HEK293T (cell line): Measurements from ENCODE around the gene AKAP9.

Experiments used
- CTCF ChIA-PET: fragments of 350-600 bp; formaldehyde crosslinking; extraction: SDS; loops from one replicate; lab custom pipeline; 2021; ENCODE audit warnings: antibody characterized with exemption, inconsistent platforms; lab: Yijun Ruan, JAX
- POLR2A ChIA-PET: fragments of 350-600 bp; formaldehyde crosslinking; extraction: SDS; loops from one replicate; lab custom pipeline; 2020; ENCODE audit warnings: antibody characterized with exemption, inconsistent platforms; lab: Yijun Ruan, JAX
- DNase-seq: peaks from one replicate; pipeline ENCODE4 v3.0.0; 2012; ENCODE audit warnings: mixed read lengths; ENCODE audit errors: extremely low spot score
- ARNT ChIP-seq: fragments of 450-650 bp; IDR thresholded peaks from 2 replicates; pipeline ENCODE4 v1.6.1; 2017; ENCODE audit warnings: mild to moderate bottlenecking
- BHLHE40 ChIP-seq: fragments of 450-650 bp; IDR thresholded peaks from 2 replicates; pipeline ENCODE4 v1.6.1; 2016; ENCODE audit warnings: mild to moderate bottlenecking, moderate library complexity, borderline replicate concordance
- CTBP1 ChIP-seq: fragments of 450-650 bp; IDR thresholded peaks from 2 replicates; pipeline ENCODE4 v1.6.1; 2016; ENCODE audit warnings: borderline replicate concordance
- ELF4 ChIP-seq: fragments of 450-650 bp; IDR thresholded peaks from 2 replicates; pipeline ENCODE4 v1.6.1; 2017; ENCODE audit warnings: antibody characterized with exemption
- FOXA1 ChIP-seq: fragments of 450-650 bp; IDR thresholded peaks from 2 replicates; pipeline ENCODE4 v1.6.1; 2016; ENCODE audit warnings: mild to moderate bottlenecking
- FOXK2 ChIP-seq: fragments of 450-650 bp; IDR thresholded peaks from 2 replicates; pipeline ENCODE4 v1.6.1; 2016; ENCODE audit warnings: mild to moderate bottlenecking
- FOXM1 ChIP-seq: fragments of 450-650 bp; IDR thresholded peaks from 2 replicates; pipeline ENCODE4 v1.6.1; 2017; ENCODE audit warnings: mild to moderate bottlenecking, borderline replicate concordance
- HDGF ChIP-seq: fragments of 450-650 bp; IDR thresholded peaks from 2 replicates; pipeline ENCODE4 v1.6.1; 2017; ENCODE audit warnings: antibody characterized with exemption, borderline replicate concordance
- L3MBTL2 ChIP-seq: fragments of 450-650 bp; conservative IDR thresholded peaks from 2 replicates; pipeline ENCODE4 v1.6.1; 2016; ENCODE audit warnings: mild to moderate bottlenecking
- LEF1 ChIP-seq: fragments of 450-650 bp; IDR thresholded peaks from 2 replicates; pipeline ENCODE4 v1.6.1; 2017; ENCODE audit warnings: mild to moderate bottlenecking, borderline replicate concordance
- NFRKB ChIP-seq: fragments of 450-650 bp; IDR thresholded peaks from 2 replicates; pipeline ENCODE4 v1.6.1; 2016; ENCODE audit warnings: mild to moderate bottlenecking, moderate library complexity
- SP1 ChIP-seq: fragments of 450-650 bp; IDR thresholded peaks from 2 replicates; pipeline ENCODE4 v1.6.1; 2017
- SUZ12 ChIP-seq: fragments of 450-650 bp; IDR thresholded peaks from 2 replicates; pipeline ENCODE4 v1.6.1; 2016; ENCODE audit warnings: mild to moderate bottlenecking
- TARDBP ChIP-seq: fragments of 450-650 bp; IDR thresholded peaks from 2 replicates; pipeline ENCODE4 v1.6.1; 2016
- ZNF384 ChIP-seq: fragments of 450-650 bp; IDR thresholded peaks from 2 replicates; pipeline ENCODE4 v1.6.1; 2016
- TF ChIP-seq, protein P1 (sequence below): fragments of 450-650 bp; IDR thresholded peaks from 2 replicates; pipeline ENCODE4 v1.6.1; 2016

Gene AKAP9

DNA sequence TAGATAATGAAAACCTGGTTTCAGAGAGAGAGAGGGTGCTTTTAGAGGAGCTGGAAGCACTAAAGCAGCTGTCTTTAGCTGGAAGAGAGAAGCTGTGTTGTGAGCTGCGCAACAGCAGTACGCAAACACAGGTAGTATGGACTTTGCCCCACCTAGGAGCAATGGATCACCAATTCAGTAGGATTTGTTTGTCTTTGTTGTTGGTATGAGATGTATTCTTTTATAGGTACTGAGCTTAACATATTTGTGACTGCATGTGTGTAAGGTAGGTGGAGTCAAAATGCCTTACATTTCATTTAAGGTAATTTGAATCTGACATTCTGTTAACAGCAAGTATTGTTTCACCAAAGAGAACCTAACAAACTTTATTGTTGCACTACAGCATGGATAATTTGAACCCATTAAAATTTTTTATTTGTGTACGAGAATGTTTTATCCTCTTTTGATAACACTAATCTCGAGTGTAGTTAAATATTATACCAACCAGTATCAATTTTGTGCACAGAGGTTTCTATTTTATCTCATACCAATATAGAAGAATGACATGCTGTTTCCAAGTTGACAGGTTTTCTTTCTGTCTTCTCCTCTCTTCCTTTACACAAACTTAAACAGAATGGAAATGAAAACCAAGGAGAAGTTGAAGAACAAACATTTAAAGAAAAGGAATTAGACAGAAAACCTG is 101.5 kb downstream of the AKAP9 start:
- POLR2A ChIA-PET: no interaction called here
- CTCF ChIA-PET: no interaction called here
- DNase-seq: no peak
- TF ChIP-seq BHLHE40: no peak
- TF ChIP-seq ELF4: no peak

DNA sequence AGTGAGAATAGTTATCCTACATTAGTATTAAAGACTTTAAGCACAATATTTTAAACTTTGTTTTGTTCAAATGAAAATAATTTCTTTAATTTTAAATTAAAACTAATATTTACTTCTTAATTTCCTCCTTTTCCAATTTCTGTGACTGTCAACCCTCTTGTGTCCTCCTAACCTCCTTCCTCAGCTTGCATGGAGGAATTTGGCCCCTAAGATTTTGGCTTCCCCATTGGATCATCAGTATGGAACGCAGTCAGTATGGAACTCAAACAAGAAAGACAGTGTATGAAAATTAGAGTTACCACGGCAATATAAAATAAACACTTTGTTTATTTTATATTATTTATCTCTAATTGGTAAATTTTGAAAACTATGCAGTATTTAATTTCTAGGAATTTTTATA is 102.4 kb downstream of the AKAP9 start:
- no peak for DNase-seq
- ChIA-PET CTCF (interaction anchor here (0.7 kb wide), 1 partner anchor 1085 kb away, joined by 3 read pairs; no protein-coding TSS in a partner anchor), POLR2A (no interaction called here)
- no peak for TF ChIP-seq CTBP1
- TF ChIP-seq LEF1: no peak
- TF ChIP-seq HDGF: no peak
- no peak for TF ChIP-seq SP1
- no peak for TF ChIP-seq ARNT
- no peak for TF ChIP-seq FOXM1
- TF ChIP-seq FOXA1: no peak
- TF ChIP-seq ELF4: no peak
- no peak for TF ChIP-seq FOXK2
- no peak for TF ChIP-seq L3MBTL2
- no peak for TF ChIP-seq SUZ12

DNA sequence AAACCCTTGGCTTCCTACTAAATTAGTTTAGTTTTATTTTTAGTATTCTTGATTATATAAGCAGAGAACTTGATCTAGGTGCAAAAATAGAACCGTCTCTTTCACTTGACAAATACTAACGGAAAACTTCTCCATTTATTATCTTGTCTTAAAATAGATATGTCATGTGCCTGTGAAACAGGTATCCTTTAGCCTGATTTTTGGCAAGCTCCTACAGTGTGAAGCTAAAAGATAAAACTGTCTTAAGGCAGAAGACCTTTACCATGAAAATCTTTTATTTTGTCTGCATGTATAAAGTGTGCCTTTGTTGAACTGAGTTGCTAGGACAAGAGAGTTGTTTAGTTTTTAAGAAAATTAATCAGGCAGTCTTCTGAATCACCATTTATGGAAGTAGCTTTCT is 103.0 kb downstream of the AKAP9 start:
- DNase-seq: no peak
- ChIA-PET POLR2A (no interaction called here), CTCF (interaction anchor here (0.7 kb wide), 1 partner anchor 1085 kb away, joined by 3 read pairs; no protein-coding TSS in a partner anchor)
- TF ChIP-seq TARDBP (no peak), ZNF384 (no peak), ARNT (no peak), L3MBTL2 (no peak), SP1 (no peak), ELF4 (no peak), FOXK2 (no peak), LEF1 (no peak)

DNA sequence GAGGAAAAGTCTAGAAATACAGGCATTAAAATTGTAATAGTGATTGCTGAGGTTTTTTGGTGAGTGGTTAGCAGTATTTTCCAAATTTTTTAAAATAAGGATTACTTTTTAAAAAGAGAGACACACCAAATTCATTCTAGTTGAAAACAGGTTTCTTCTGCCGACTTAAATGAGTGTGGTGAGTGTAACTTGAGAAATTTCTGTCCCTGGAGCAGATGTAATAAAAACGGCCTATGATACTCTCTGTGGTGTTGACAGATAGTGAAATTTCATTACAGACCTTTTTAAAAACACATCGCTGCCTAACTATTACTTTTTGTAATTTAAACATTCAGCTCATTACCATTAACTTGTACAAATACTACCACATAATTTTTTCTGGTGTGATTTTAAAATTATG is 103.5 kb downstream of the AKAP9 start:
- DNase-seq: no peak
- POLR2A ChIA-PET: no interaction called here
- TF ChIP-seq ZNF384: no peak
- no peak for TF ChIP-seq NFRKB
- TF ChIP-seq FOXM1: no peak
- TF ChIP-seq ARNT: no peak
- TF ChIP-seq BHLHE40: no peak
- no peak for TF ChIP-seq CTBP1
- no peak for TF ChIP-seq HDGF
- CTCF ChIA-PET: no interaction called here

DNA sequence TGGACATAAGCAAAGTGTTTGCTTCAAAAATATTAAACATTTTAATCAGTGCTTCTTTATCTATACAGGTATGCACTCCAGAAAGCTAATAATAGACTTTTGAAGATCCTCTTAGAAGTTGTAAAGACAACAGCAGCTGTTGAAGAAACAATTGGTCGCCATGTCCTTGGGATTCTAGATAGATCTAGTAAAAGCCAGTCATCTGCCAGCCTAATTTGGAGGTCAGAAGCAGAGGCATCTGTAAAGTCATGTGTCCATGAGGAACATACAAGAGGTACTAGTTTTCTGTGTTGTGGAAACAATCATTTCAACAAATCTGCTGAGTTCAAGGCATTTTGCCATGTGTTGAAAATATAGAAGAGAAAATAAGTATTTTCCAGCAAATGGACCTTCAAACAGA is 104.3 kb downstream of the AKAP9 start:
- ChIA-PET CTCF (no interaction called here), POLR2A (no interaction called here)
- no peak for DNase-seq
- TF ChIP-seq HDGF: no peak
- TF ChIP-seq ELF4: no peak
- no peak for TF ChIP-seq LEF1
- no peak for TF ChIP-seq BHLHE40
- no peak for TF ChIP-seq TARDBP
- no peak for TF ChIP-seq NFRKB

DNA sequence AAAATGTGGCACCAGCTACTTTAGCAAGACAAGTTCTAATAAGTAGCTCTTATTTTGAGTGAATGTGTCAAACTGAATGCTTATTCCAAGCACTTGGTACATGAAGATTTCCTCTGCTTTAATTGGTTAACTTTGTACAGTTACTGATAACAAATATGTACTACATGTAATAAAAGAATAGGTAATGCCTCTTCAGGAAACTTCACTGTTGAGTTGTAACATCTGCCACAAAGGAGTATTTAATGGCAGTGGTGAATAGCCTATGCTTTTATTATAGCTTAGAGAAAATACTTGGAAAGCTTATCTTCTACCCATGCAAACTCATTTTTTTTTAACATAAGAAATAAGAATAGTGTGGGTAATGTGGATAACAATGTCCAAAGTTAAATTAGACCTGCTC is 111.0 kb downstream of the AKAP9 start:
- TF ChIP-seq BHLHE40 (no peak), L3MBTL2 (no peak), LEF1 (no peak), SUZ12 (no peak), ARNT (no peak), NFRKB (no peak), HDGF (no peak), ZNF384 (no peak), FOXA1 (no peak), FOXM1 (no peak), FOXK2 (no peak), CTBP1 (no peak), ELF4 (no peak), SP1 (no peak), TARDBP (no peak)
- TF ChIP-seq, protein P1, sequence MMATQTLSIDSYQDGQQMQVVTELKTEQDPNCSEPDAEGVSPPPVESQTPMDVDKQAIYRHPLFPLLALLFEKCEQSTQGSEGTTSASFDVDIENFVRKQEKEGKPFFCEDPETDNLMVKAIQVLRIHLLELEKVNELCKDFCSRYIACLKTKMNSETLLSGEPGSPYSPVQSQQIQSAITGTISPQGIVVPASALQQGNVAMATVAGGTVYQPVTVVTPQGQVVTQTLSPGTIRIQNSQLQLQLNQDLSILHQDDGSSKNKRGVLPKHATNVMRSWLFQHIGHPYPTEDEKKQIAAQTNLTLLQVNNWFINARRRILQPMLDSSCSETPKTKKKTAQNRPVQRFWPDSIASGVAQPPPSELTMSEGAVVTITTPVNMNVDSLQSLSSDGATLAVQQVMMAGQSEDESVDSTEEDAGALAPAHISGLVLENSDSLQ: no peak
- no peak for DNase-seq
- ChIA-PET CTCF (no interaction called here), POLR2A (no interaction called here)

DNA sequence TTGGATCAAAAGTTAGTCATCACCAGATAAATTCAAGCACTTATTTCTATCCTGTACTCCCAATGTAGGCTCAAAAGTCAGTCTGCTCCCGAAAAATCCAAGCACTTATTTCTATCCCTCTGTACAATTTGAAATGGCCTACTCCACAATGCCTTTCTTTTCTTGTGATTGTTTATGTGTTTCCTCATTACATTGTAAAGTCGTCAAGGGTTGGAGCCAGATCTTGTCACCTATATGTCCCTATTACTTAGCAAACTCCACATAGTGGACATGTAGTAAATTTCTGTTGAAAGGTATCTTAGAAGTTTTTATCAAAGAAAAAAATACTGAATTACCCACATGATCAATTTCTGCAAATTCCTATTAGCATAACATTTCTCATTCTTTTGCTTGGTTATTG is 111.5 kb downstream of the AKAP9 start:
- TF ChIP-seq LEF1 (no peak), FOXA1 (no peak), ARNT (no peak), ZNF384 (no peak), BHLHE40 (no peak), NFRKB (no peak), FOXM1 (no peak), TARDBP (no peak)
- TF ChIP-seq, protein P1: no peak
- ChIA-PET POLR2A (no interaction called here), CTCF (no interaction called here)
- no peak for DNase-seq
